Measurements from ENCODE around the gene UFSP2. TPM values are rescaled to one million over a fixed set of nuclear protein-coding genes. Genes with fewer than 3 reads are reported as not detected.

The UFSP2 gene
- total and polyA plus RNA-seq, 7 donors: 15.0 to 56.0 (median 31.3) TPM

- H3K36me3 ChIP-seq: no peaks in the 10 kb centered on the region
- intact Hi-C loops (cut with DNase I): no loop called here
- H3K27me3 ChIP-seq: no peaks in the 10 kb centered on the region
- TF ChIP-seq POLR2A (IDR thresholded peaks at IDR 0.05) (no peak), POLR2AphosphoS5 (IDR thresholded peaks at IDR 0.05) (no peak), EP300 (IDR thresholded peaks at IDR 0.05) (no peak), CTCF (IDR thresholded peaks at IDR 0.05) (no peak)
- H3K4me3 ChIP-seq: no peak overlapping the region
- no peak overlapping the region for H3K27ac ChIP-seq
- no peaks in the 10 kb centered on the region for H3K9me3 ChIP-seq
- 30 to 67% methylated on average over 4 of the region's 4 CpGs for WGBS, 2 donors
- H3K4me1 ChIP-seq: peaks cover 0 to 9% (median 0%) of the 10 kb centered on the region in 4 donors
- DNase-seq: no peak
These were observed 42.3 kb downstream of the UFSP2 start for GRCh38 chr4:185383451-185383850.

GRCh38 chr4:185382754-185383153 is 43.0 kb downstream of the UFSP2 start:
- Histone ChIP-seq H3K9me3 (no peaks in the 10 kb centered on the region), H3K27me3 (no peaks in the 10 kb centered on the region), H3K36me3 (no peaks in the 10 kb centered on the region), H3K4me1 (peaks cover 0 to 9% (median 0%) of the 10 kb centered on the region in 4 donors), H3K27ac (no peak overlapping the region), H3K4me3 (no peak overlapping the region)
- DNase-seq: no peak
- TF ChIP-seq POLR2A (IDR thresholded peaks at IDR 0.05): no peak
- TF ChIP-seq CTCF (IDR thresholded peaks at IDR 0.05): no peak
- no peak for TF ChIP-seq POLR2AphosphoS5 (IDR thresholded peaks at IDR 0.05)
- TF ChIP-seq EP300 (IDR thresholded peaks at IDR 0.05): no peak
- intact Hi-C loops (cut with DNase I): no loop called here

- DNase-seq: no peak
- H3K9me3 ChIP-seq: no peaks in the 10 kb centered on the region
- peaks cover 0 to 9% (median 0%) of the 10 kb centered on the region in 4 donors for H3K4me1 ChIP-seq
- WGBS, 2 donors: 59 to 64% methylated on average over 4 of the region's 4 CpGs
- no peaks in the 10 kb centered on the region for H3K36me3 ChIP-seq
- H3K27me3 ChIP-seq: no peaks in the 10 kb centered on the region
- no peak overlapping the region for H3K4me3 ChIP-seq
- H3K27ac ChIP-seq: no peak overlapping the region
- intact Hi-C loops (cut with DNase I): no loop called here
- TF ChIP-seq EP300 (IDR thresholded peaks at IDR 0.05) (no peak), POLR2A (IDR thresholded peaks at IDR 0.05) (no peak), CTCF (IDR thresholded peaks at IDR 0.05) (no peak), POLR2AphosphoS5 (IDR thresholded peaks at IDR 0.05) (no peak)
These were observed 44.2 kb downstream of the UFSP2 start for GRCh38 chr4:185381288-185382196.

- H3K9me3 ChIP-seq: no peaks in the 10 kb centered on the region
- no peak for DNase-seq
- H3K4me1 ChIP-seq: peaks cover 0 to 9% (median 0%) of the 10 kb centered on the region in 4 donors
- no peak overlapping the region for H3K4me3 ChIP-seq
- no peaks in the 10 kb centered on the region for H3K27me3 ChIP-seq
- H3K36me3 ChIP-seq: no peaks in the 10 kb centered on the region
- 92 to 93% methylated on average over 1 of the region's 1 CpG for WGBS, 2 donors
- H3K27ac ChIP-seq: no peak overlapping the region
- TF ChIP-seq CTCF (IDR thresholded peaks at IDR 0.05): no peak
- TF ChIP-seq POLR2A (IDR thresholded peaks at IDR 0.05): no peak
- no peak for TF ChIP-seq EP300 (IDR thresholded peaks at IDR 0.05)
- no peak for TF ChIP-seq POLR2AphosphoS5 (IDR thresholded peaks at IDR 0.05)
- intact Hi-C loops (cut with DNase I): no loop called here
These were observed 45.4 kb downstream of the UFSP2 start for GRCh38 chr4:185380320-185380719.

Measured in sigmoid colon (tissue), 7 donors.